OCI-LY7 (cell line): ENCODE results near the gene DAB1.

ENCODE experiments used
- EZH2phosphoT487 ChIP-seq: fragments of 200-600 bp; sonication (generic); IDR thresholded peaks from 2 replicates; pipeline ENCODE4 v1.6.1; 2018; ENCODE audit warnings: low read depth, borderline replicate concordance, mild to moderate bottlenecking, mixed run types, antibody characterized with exemption, low read length, moderate library complexity, mixed read lengths
- TF ChIP-seq, protein P1 (sequence below): fragments of 200-600 bp; sonication (generic); conservative IDR thresholded peaks from 2 replicates; pipeline ENCODE4 v1.5.1; 2014; ENCODE audit warnings: mild to moderate bottlenecking, antibody characterized with exemption, low read length, moderate library complexity, mixed read lengths

DNA sequence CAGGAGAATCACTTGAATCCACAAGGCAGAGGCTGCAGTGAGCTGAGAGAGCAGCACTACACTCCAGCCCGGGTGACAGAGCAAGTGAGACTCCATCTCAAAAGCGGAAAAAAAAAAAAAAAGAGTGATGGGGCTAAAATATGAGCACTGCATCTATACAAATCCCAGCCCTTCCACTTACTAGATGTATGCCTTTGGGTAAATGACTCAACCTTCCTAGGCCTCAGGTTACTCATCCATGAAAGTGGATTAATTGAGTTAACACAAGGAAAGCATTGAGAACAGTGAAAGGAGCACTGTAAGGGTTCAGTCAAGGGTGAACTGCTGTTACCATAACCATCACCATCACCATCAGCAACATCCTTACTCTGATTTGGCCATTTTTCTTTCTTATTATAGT is 231.6 kb downstream of the DAB1 start:
- TF ChIP-seq, protein P1, sequence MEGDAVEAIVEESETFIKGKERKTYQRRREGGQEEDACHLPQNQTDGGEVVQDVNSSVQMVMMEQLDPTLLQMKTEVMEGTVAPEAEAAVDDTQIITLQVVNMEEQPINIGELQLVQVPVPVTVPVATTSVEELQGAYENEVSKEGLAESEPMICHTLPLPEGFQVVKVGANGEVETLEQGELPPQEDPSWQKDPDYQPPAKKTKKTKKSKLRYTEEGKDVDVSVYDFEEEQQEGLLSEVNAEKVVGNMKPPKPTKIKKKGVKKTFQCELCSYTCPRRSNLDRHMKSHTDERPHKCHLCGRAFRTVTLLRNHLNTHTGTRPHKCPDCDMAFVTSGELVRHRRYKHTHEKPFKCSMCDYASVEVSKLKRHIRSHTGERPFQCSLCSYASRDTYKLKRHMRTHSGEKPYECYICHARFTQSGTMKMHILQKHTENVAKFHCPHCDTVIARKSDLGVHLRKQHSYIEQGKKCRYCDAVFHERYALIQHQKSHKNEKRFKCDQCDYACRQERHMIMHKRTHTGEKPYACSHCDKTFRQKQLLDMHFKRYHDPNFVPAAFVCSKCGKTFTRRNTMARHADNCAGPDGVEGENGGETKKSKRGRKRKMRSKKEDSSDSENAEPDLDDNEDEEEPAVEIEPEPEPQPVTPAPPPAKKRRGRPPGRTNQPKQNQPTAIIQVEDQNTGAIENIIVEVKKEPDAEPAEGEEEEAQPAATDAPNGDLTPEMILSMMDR: no peak
- TF ChIP-seq EZH2phosphoT487: no peak
